ENCODE measurements around the gene COIL. TPM values are rescaled to one million over a fixed set of nuclear protein-coding genes. Genes with fewer than 3 reads are reported as not detected.

Gene COIL
- total and polyA plus RNA-seq, 9 of the 15 experiments (the other 6 are each of a cell fraction or from before 2014, with no cell fraction given) = 23.9 to 41.3 (median 28.7) TPM

DNA sequence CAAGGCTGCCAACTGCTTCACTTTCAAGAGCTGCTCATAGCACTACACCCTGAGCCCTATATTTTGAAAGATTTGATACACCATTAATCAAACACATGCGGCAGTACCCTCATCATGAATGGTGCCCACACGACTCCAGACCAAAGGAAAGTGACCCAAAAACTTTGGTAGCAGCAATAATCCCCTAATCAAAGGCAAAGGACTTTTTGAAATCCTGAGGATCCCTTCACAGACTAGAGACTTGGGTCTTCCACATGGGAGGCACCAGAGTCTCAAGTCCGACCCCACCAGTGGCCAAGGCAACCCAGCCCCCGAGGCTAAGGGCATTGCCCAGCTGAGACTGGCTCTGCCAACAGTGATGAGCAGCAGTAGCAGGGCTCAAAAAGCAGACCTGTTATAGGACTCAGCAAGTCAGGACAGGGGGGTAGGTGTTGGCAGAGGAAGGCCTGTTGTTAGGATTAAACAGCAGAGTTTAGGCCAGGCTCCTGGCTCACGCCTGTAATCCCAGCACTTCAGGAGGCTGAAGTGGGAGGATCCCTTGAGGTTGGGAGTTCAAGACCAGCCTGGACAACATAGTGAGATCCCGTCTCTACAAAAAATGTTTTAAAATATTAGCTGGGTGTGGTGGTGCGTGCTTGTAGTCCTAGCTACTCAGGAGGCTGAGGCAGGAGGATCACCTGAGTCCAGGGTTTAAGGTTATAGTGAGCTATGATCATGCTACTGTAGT is 50.2 kb downstream of the COIL start (continued):
- no peak for TF ChIP-seq POLR2H (tag; IDR thresholded peaks at IDR 0.05; ENCODE audit: low read depth)
- no peak for TF ChIP-seq SREBF1 (IDR thresholded peaks at IDR 0.05; ENCODE audit: borderline replicate concordance, low read depth, low read length)
- no peak for TF ChIP-seq HMG20B (CRISPR knock-in tag; IDR thresholded peaks at IDR 0.05)
- TF ChIP-seq TFE3 (CRISPR knock-in tag; IDR thresholded peaks at IDR 0.05) = no peak
- TF ChIP-seq TAF1 (IDR thresholded peaks at IDR 0.05; ENCODE audit: control insufficient read depth, extremely low read depth, insufficient read depth, low read length, severe bottlenecking) = no peak
- no peak for TF ChIP-seq ATF1 (CRISPR knock-in tag; IDR thresholded peaks at IDR 0.05)
- TF ChIP-seq ATF1 (tag; IDR thresholded peaks at IDR 0.05) = no peak
- no peak for TF ChIP-seq FOXK1 (CRISPR knock-in tag; IDR thresholded peaks at IDR 0.05; ENCODE audit: borderline replicate concordance)
- TF ChIP-seq, protein P1, sequence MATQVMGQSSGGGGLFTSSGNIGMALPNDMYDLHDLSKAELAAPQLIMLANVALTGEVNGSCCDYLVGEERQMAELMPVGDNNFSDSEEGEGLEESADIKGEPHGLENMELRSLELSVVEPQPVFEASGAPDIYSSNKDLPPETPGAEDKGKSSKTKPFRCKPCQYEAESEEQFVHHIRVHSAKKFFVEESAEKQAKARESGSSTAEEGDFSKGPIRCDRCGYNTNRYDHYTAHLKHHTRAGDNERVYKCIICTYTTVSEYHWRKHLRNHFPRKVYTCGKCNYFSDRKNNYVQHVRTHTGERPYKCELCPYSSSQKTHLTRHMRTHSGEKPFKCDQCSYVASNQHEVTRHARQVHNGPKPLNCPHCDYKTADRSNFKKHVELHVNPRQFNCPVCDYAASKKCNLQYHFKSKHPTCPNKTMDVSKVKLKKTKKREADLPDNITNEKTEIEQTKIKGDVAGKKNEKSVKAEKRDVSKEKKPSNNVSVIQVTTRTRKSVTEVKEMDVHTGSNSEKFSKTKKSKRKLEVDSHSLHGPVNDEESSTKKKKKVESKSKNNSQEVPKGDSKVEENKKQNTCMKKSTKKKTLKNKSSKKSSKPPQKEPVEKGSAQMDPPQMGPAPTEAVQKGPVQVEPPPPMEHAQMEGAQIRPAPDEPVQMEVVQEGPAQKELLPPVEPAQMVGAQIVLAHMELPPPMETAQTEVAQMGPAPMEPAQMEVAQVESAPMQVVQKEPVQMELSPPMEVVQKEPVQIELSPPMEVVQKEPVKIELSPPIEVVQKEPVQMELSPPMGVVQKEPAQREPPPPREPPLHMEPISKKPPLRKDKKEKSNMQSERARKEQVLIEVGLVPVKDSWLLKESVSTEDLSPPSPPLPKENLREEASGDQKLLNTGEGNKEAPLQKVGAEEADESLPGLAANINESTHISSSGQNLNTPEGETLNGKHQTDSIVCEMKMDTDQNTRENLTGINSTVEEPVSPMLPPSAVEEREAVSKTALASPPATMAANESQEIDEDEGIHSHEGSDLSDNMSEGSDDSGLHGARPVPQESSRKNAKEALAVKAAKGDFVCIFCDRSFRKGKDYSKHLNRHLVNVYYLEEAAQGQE (IDR thresholded peaks at IDR 0.05; ENCODE audit: borderline replicate concordance) = no peak
- TF ChIP-seq, protein P1 (CRISPR knock-in tag; IDR thresholded peaks at IDR 0.05; ENCODE audit: low read depth) = no peak
- no peak for TF ChIP-seq CBFA2T2 (conservative IDR thresholded peaks at IDR 0.05)
- TF ChIP-seq IRF2 (CRISPR knock-in tag; IDR thresholded peaks at IDR 0.05) = no peak
- no peak for TF ChIP-seq PTTG1 (tag; IDR thresholded peaks at IDR 0.05; ENCODE audit: low read depth)
- TF ChIP-seq, protein P2, sequence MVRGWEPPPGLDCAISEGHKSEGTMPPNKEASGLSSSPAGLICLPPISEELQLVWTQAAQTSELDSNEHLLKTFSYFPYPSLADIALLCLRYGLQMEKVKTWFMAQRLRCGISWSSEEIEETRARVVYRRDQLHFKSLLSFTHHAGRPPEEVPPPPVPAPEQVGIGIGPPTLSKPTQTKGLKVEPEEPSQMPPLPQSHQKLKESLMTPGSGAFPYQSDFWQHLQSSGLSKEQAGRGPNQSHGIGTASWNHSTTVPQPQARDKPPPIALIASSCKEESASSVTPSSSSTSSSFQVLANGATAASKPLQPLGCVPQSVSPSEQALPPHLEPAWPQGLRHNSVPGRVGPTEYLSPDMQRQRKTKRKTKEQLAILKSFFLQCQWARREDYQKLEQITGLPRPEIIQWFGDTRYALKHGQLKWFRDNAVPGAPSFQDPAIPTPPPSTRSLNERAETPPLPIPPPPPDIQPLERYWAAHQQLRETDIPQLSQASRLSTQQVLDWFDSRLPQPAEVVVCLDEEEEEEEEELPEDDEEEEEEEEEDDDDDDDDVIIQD (CRISPR knock-in tag; IDR thresholded peaks at IDR 0.05) = no peak
